NCI-H345 (cell line): Measurements from ENCODE around the gene SPACA4.
A peak's percentile ranks its signal among the peaks of the same experiment; 100 is the strongest.

Experiments
- DNase-seq: peaks from one replicate; lab custom pipeline; 2025; lab: John Stamatoyannopoulos, UW

Gene SPACA4

DNA sequence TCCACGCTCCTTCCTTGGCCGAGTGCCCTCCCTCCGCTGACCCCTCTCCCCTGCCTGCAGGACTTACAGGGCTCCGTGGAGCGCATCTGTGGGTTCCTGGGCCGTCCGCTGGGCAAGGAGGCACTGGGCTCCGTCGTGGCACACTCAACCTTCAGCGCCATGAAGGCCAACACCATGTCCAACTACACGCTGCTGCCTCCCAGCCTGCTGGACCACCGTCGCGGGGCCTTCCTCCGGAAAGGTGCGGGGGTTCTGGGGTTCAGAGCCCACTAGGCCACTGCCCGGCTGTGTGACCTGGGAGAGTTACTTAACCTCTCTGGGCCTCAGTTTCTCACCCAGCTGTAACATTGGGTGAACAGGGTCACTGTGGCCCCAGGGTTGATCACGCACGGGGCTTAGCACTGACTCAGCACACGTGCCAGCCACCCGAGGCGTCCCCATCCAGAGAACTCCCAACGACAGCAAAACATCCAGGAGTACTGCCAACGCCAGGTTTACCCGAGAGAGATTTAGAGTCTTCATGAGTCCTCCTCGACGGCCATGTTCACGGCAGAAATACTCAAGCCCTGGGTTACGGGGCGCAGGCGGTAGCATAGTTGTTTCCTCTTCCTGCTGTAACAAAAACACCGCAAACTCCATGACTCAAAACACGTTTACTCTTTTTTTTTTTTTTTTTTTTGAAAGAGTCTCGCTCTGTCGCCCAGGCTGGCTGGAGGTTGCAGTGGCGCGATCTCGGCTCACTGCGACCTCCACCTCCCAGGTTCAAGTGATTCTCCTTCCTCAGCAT lies 9.7 kb upstream of the SPACA4 start:
- no peak for DNase-seq

DNA sequence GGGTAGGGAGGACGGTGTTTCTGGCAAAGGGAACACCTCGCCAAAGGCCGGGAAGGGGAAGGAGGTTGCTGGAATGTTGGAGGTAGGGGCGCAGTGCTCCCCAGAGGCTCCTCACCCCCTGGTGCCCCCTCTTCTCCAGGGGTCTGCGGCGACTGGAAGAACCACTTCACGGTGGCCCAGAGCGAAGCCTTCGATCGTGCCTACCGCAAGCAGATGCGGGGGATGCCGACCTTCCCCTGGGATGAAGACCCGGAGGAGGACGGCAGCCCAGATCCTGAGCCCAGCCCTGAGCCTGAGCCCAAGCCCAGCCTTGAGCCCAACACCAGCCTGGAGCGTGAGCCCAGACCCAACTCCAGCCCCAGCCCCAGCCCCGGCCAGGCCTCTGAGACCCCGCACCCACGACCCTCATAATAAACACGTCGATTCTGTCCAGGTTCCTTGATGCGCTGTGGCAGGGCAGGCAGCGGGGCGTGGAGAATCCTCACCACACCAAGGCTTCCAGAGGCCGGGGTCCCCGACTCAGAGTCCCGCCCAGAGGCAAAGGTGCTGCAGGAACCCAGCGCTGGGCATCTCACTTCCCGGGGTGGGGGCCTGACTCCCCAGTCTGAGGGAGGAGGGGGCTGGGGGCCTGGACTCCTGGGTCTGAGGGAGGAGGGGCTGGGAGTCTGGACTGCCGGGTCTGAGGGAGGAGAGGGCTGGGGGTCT lies 7.4 kb upstream of the SPACA4 start:
- DNase-seq = no peak

DNA sequence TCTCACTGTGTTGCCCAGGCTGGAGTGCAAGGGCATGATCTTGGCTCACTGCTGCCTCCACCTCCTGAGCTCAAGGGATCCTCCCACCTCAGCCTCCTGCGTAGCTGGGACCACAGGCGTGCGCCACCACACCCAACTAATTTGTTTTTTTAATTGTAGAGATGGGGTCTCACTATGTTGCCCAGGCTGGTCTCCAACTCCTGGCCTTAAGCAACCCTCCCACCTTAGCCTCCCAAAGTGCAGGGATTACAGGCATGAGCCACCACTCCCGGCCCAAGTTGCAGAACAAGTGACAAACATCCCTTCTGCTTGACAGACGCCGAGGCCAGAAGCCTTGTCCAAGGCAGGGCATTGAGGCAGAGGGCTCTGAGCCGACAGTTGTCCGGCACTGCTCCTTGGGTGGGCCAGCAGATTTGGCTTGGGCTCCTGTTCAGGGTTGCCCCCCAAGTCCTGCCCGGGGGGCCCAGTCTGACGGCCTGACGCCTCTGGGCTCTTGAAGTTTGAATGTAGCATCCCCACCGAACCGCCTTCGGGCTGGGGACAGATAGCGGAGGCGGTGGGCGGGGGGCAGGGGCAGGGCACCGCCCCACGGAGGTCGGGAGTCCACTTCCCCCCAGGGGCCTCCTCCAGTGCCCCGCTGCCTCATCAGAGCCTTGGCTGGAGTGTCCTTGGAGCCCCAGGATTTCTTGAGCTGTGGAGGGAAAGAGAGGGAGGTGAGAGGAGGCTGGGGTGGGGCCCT lies 5.7 kb upstream of the SPACA4 start:
- no peak for DNase-seq

DNA sequence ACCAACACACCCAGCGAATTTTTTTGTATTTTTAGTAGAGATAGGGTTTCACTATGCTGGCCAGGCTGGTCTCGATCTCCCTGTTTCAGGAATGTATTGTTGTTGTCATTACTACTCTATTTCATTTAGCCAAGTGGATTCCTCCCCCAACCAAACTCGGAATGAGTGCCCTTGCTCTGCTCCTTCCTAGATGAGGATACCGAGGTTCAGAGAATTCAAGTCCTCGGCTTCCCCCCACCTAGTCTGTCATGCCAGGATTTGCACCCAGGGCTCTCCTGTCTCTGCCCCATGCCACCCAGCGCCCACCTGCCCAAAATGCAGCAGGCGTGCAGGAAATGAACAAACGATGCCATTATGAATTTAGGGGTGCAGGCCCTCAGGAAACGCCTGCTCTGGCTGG lies 3.5 kb upstream of the SPACA4 start:
- no peak for DNase-seq

DNA sequence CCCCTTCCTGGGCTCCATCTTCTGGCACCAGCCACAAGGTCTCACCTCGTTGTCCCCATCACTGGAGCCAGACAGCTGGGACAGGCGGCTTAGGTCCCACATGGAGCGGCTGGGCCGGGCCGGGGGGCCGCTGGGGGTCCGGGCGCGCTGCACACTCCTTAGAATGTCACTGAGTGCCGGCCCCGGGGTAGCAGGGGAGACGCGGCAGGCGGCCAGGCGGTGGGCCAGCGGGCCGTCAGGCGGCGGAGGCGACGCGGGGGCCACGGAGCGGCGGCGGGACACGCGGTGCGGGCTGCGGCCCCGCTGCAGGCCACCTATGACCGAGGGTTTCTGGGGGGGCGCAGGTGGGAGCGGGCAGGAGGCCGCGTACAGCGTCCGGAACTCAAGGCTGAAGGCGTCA lies 3.1 kb upstream of the SPACA4 start:
- no peak for DNase-seq

DNA sequence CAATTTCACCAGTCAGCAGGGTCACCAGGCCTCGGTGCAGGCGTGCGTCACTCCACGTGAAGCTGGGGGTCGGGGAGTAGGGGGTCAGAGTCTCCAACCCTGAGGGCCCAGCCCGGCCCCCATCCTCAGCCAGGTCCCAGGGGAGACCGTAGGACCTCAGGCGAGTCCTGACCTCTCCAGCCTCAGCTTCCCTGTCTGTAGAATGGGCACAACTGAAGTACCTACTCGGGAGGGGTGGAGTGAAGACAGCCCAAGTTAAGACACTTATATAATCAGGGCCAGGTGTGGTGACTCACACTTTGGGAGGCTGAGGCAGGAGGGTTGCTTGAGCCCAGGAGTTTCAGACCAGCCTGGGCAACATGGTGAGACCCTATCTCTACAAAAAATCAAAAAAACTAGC lies 2.7 kb upstream of the SPACA4 start:
- no peak for DNase-seq

DNA sequence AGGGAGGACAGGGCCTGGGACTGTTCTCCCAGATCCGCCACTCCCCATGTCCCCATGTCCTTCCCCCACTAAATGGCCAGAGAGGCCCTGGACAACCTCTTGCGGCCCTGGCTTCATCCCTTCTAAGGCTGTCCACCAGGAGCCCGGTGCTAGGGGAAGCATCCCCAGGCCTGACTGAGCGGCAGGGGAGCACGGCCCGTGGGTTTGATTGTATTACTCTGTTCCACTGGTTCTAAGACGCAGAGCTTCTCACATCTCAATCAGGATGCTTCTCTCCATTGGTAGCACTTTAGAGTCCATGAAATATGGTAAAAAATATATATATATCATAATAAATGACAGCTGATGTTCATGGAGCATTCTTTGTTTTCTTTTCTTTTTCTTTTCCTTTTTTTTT lies 815 bp downstream of the SPACA4 start:
- DNase-seq = no peak

DNA sequence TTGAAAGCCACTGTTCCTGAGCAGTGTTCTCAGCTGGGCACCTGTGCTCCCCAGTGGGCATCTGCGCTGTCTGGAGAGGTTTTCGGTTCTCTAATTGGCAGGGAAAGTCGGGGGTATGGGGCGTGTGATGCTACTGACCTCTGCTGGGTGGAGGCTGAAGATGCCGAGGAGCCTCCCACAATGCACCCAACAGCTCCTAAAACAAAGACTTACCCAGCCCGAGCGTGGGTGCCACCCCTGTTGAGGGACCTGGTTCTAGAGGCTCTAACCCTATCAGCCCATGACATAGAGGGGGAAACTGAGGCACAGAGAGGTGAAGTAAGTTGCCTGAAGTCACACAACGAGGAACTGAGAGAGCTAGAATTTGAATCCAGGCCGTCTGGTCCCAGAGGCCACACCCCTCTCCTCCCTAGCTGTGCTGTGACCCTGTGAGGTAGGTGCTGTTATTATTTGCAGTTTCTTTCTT lies 2.3 kb downstream of the SPACA4 start:
- DNase-seq = peak; percentile 62

DNA sequence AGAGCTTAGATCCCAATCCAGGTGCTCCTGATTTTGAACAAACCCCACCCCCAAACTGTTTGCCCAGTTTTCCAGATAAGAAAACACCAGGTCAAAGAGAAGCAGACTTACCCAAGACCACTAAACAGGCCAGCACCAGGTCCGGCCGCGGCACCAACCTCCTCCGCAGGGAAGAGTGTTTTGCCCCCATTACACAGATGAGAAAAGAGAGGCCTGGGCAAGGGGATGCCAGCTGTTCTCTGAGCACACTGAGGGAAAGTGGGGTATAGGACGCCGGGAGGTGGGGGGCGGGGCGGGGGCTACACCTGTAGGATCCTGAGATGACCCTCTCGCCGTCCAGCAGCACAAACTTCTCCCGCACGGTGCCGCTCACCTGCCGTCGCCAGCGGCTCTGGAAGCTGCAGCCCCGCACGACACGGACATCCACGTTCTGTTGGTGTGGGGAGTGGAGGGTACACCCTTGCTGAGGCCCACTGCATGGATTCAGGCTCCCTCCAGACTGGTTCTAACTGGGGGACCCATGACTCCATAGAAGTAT lies 3.1 kb downstream of the SPACA4 start:
- no peak for DNase-seq

DNA sequence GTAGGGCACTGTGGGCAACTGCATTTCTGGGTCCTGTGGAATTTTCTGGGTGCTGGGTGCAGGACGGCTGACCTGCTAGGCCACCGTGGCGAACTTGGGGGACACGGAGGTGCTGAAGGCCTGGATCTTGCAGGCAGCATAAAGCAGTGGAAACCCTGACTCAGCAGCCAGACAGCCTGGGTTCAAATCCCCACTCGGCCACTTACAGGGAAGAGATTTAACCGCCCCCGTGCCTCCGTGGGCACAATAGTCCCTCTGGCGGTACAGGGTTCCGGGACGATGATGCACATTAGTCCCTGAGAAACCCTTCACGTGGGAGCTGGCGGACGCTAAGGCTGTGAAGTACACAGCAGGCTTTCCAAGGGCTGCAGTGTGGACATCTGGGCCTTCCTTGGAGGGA lies 5.3 kb downstream of the SPACA4 start:
- DNase-seq = no peak

DNA sequence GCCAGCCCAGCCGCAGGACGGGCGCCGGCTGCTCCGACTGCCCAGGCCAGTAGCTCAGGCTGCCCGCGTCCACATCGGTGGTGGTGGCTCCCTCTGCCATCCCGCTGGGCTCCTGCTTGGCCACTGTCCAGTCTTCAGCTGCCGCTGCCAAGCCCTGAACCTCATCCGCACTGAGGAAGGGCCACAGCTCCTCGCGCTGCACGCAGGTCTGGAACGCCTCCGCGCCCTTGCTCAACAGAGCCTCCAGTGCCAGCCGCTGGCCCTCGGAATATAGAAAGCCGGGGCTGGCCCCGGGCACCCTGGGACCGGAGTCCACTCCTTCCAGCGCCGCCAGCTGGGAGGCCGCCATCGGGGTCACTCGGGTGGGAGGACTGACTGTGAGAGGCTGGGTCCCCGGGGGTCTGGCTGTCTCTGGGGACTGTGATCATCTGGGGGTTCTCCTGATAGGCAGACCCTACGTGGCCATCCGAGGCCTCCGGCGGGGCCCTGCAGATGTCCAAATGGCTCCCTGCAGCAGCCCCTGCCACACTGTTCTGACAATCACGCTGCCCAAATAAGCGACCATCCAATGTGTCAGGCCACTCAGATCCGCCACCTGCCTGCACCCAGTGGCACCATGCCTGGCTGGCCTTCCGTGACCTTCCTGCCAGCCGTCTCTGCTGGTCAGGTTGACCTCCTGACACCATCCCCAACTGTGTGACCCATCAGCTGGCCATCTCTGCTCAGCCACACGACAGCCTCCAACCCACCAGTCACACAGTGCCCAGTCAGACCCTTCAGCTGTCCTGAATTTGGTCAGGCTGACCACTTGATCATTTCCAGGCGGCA lies 6.7 kb downstream of the SPACA4 start:
- no peak for DNase-seq

DNA sequence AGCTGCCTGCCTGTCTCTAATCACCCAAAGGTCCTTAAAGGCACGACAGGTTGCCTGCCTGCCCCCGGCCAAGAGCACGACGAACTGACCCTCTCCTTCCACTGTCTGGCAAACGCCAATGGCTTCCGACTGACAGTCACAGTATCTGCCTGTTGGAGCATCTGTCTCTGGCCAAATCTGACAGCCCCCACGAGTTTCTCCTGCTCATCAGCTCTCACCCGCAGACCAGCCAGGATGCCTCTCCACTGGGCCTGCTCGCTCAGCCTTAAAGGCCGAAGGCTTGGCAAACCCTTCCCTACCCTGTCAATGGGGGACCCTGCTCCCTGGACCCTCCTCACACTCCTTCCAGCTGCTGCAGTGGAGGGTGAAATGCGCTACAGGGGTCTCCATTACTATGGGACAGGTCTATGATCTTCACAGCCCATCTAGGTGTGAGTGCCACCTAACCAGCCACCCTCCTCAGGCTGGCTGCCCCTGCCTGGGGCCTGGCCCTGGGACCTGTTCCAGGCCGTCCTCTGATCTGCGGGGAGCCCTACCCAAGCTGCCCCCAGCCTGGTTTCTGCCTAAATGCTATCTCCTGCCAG lies 7.4 kb downstream of the SPACA4 start:
- DNase-seq = no peak

DNA sequence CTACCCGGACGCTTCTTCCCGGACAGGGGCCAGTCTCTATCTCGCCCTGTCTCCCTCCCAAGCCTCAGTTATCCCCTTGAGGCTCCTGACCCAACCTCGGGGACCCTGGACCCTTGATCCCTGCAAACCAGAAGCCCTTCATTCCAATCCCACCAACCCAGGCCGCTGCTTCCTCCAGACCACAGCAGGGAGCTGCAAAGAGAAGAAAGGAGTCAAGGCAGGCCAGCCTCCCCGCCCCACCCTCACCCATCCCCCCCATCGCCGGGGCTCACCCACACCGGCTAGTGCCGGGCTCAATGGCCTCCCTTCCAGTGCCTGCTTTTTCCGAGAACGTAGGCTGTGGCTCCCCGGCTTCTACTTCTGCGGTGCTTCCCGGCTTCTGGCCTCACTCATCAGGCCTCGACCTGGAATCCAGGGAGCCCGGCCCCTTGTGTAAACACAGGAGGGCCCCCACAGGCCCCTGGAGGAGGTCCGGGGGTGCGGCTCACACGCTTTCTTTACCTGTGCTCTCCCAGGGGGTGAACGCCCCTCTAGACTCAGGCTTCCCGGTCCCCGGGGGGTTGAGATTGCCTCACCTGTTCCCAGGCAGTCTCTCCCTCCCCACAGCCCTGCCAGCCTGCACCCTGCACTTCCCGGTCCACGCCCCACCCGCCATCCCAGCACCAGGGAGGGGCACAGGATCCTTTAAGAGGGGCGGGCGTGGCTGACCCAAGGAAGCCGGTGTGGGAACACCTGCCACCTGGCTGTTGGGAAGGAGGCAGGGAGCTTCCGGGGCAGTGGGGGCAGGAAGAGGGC lies 8.1 kb downstream of the SPACA4 start, which contains the start of gene FAM83E:
Gene FAM83E, minus strand, starts transcription at position 641 of the 795 bp plus-strand sequence. CDS start 1,704 bp downstream, outside the sequence.
- DNase-seq = peak; percentile 31

DNA sequence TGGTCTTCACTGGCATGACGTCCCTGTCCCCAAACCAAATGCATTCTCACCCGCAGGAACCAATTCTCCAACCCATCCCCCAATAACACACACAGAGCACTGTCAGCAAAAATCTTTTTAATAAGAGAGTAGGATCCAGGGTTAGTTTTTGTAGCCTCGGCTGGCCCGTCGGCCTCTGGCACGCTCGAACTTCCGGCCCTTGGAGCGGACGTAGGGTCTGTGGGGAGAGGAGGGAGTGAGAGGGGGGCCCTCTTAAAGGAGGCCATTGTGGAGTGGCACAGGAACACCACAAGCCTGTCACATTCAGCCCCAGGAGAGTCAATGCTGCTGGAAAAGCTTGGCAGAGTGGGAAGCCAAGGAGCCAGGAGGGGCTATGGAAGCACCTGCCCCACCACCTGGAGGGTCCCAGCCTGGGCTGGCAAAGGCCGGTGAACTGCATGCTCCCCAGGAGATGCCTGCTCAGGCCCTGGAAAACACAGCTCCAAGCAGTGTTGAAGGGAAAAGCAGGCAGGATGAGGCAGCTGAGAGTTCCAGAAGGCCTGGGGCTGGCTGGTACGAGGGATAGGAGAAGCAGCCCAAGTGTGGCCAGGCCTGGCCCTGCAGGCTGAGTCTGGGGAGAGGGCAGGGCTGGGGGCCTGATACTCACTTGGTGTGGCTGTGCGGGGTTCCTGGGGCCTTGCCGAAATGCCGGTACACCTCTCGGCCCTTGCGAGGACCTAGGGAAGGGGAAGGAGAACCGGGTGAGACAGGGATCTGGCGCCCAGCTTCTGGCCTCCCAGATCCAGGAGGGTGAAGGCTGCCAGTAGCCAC lies 8.9 kb downstream of the SPACA4 start:
- DNase-seq = no peak

DNA sequence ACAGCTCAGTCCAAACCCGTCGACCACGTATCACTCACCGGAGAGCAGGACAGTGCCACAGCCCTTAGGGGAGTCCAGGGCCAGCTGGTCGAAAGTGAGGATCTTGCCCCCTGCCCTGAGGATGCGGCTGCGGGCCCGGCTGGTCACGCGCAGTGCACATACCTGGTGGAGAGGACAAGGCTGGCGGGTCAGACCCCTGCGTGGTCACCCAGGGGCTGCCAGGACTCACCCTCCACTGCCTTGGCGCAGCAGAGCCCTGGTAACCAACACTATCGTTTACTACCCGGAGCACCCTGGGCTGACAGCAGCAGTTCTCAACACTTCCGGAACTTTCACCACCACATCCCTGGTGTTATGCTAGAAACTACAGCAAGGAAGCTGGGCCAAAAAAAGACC lies 9.5 kb downstream of the SPACA4 start:
- DNase-seq = no peak

DNA sequence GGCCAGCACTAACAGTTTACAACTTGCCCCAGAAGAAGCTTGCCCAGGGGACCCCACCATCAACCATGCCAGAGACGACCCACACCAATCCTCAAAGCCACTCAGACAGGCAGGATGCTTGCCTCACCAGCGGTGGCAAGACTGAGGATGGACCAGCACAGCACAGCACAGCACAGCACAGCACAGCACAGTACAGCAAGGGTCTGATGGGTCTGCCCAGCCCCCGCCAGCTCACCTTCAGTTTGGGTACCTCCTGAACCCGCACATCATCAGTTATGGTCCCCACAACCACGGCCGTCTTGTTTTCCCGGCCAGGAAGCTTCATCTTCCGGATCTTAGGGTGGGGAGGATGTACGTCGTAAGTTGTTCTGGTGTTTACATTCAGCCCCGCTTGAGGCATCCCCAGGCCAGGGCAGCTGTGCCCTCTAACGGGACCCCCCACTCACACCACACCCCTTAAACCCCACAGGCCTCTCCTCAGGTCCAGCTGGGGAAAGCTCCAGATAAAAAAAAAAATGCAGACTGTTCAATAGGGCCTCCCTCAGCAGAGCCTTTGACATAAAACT lies 10.0 kb downstream of the SPACA4 start:
- no peak for DNase-seq

DNA sequence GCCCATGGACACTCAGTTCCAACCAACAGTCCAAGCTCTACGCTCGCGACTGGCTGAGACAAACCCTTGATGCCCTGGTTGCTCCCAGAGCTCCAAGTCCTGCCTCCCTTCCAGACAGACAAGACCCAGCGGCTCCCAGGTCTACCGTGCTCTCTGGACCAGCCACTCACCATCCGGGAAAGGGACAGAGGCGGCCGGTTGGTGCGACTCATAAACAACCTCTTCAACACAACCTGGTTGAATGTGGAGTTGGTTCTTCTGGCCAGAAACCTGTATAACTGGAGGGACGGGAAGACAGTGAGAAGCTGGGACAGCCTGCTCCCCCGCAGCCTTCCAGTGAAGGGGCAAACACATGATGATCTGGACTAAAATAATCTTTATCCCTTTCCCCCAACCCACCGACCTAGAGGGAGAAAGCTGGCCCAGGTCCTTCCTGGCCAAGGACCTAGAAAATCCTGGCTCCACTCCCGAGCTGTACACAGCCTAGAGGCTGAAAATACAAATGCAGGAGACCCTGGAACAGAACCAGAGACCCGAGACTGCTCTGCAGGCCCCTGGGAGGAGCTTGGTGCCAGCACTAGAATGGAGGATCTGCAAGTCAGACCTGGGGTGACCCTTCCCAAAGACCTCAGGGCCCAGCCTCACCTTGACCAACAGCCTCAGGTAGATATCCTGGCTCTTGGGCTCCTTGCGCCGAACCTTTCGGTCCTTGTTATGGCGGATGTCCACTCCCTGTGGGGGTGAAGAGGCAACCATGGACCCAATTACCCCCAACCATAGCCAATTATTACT lies 10.8 kb downstream of the SPACA4 start:
- DNase-seq = no peak

DNA sequence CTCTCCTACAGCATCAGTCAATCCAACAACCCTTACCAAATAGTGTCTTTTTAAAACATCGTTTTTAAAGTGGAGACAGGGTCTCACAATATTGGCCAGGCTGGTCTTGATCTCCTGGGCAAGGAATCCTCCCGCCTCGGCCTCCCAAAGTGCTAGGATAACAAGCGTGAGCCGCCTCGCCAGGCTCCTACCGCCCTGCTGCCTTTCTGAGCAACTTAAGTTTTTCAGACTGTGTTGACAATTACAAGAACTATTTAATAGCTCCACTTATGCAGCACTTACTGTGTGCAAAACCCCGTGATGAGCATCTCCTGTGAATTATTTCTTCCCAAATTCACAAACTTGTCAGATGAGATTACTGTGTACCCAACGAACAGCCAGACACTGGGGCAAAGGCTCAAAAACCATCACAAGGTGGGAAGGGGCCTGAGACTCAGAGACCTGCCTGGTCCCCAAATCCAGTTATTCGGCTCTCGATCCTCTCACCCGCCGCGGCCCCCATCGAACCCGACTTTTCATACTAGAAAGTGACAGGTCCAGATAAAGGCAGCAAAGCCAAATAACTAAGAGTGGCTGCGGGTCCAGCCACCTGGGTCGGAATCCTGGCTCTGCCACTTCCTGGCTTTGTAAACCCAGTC lies 11.9 kb downstream of the SPACA4 start:
- DNase-seq = no peak
